Measurements from ENCODE around the gene SNRNP25. TPM values are rescaled to one million over a fixed set of nuclear protein-coding genes. Genes with fewer than 3 reads are reported as not detected.
"Not testable (repeated sequence)": the region's sequence is repeated elsewhere in the genome, so short reads cannot be mapped to it uniquely, and the experiment has no call there.

The SNRNP25 gene
- total and polyA plus RNA-seq, 9 of the 15 experiments (the other 6 are each of a cell fraction or from before 2014, with no cell fraction given), result 59.0 to 176 (median 108) TPM

GRCh38 chr16:38206-38605, 15.4 kb upstream of the SNRNP25 start:
- H3K9me1 ChIP-seq (ENCODE audit: control insufficient read depth, insufficient read depth, low read length); BruUV-seq (replicated peaks); H3K9me3 ChIP-seq (replicated peaks; ENCODE audit: control insufficient read depth, insufficient read depth, low read depth, low read length); H2AFZ ChIP-seq (ENCODE audit: low read depth, low read length); in situ Hi-C loops (cut with MboI); intact Hi-C loops (cut with micrococcal nuclease); H3K4me3 ChIP-seq; ATAC-seq; H3K27me3 ChIP-seq (ENCODE audit: control insufficient read depth in 2 of 2, insufficient read depth in 2 of 2, low read length in 2 of 2); H3K9ac ChIP-seq (ENCODE audit: insufficient read depth in 1 of 2, low read depth in 2 of 2, low read length in 2 of 2); H3K4me2 ChIP-seq (ENCODE audit: insufficient read depth, low read length); H3K27ac ChIP-seq (ENCODE audit: extremely low read depth, low read depth, low read length); CTCF ChIA-PET (ENCODE audit: low intra/inter-chr PET ratio); DNase-seq (ENCODE audit: extremely low read depth in 1 of 4, low spot score in 3 of 4); FAIRE-seq; H3K79me2 ChIP-seq (ENCODE audit: control insufficient read depth, insufficient read depth, low read length): not testable (repeated sequence)
- Histone ChIP-seq H4K20me1 (replicated peaks; ENCODE audit: control insufficient read depth, insufficient read depth, low read length) (peaks cover 17% of the 10 kb centered on the region), H3K36me3 (ENCODE audit: control insufficient read depth, insufficient read depth, low read length) (peaks cover 59% of the 10 kb centered on the region), H3K4me1 (replicated peaks in 1 of 2; ENCODE audit: control insufficient read depth in 2 of 2, insufficient read depth in 2 of 2, low read length in 2 of 2) (peaks cover 16 to 55% of the 10 kb centered on the region in 2 experiments)
- POLR2A ChIA-PET, result interaction anchor here (1.0 kb wide), 1 partner anchor 15 kb away, joined by 7 read pairs; the partner anchor contains the start of genes POLR3K and SNRNP25
- WGBS (ENCODE audit: insufficient coverage, low coverage, missing lambda C conversion rate), result 66% methylated on average over 10 of the region's 11 CpGs

- WGBS (ENCODE audit: insufficient coverage, low coverage, missing lambda C conversion rate), result 85% methylated on average over 13 of the region's 13 CpGs
- peak; percentile 23 for FAIRE-seq
- ATAC-seq, result no peak; the same call in 2 of the 3 replicates
- no TSS peak for BruUV-seq (replicated peaks)
- no peaks in the 10 kb centered on the region for H3K9me3 ChIP-seq (replicated peaks; ENCODE audit: control insufficient read depth, insufficient read depth, low read depth, low read length)
- POLR2A ChIA-PET, result interaction anchor here (0.6 to 1.0 kb wide), 4 partner anchors 9 to 69 kb away, joined by 3 to 7 read pairs (median 4); partner anchors contain the start of genes POLR3K and SNRNP25
- peak in 1 of 4 experiments; percentile 36 for DNase-seq (ENCODE audit: extremely low read depth in 1 of 4, low spot score in 3 of 4)
- H3K27ac ChIP-seq (ENCODE audit: extremely low read depth, low read depth, low read length), result no peak overlapping the region
- H3K9ac ChIP-seq (ENCODE audit: insufficient read depth in 1 of 2, low read depth in 2 of 2, low read length in 2 of 2), result peak overlapping the region in 1 of 2 experiments; percentile 81; a peak in 2 of 4 replicates
- peaks cover 21% of the 10 kb centered on the region for H4K20me1 ChIP-seq (replicated peaks; ENCODE audit: control insufficient read depth, insufficient read depth, low read length)
- no peak overlapping the region for H3K4me3 ChIP-seq
- H3K9me1 ChIP-seq (ENCODE audit: control insufficient read depth, insufficient read depth, low read length), result peaks cover 3% of the 10 kb centered on the region
- intact Hi-C loops (cut with micrococcal nuclease) (no loop called here), in situ Hi-C loops (cut with MboI) (no loop called here)
- H3K79me2 ChIP-seq (ENCODE audit: control insufficient read depth, insufficient read depth, low read length), result no peaks in the 10 kb centered on the region
- peaks cover 18 to 48% of the 10 kb centered on the region in 2 experiments for H3K4me1 ChIP-seq (replicated peaks in 1 of 2; ENCODE audit: control insufficient read depth in 2 of 2, insufficient read depth in 2 of 2, low read length in 2 of 2)
- H3K27me3 ChIP-seq (ENCODE audit: control insufficient read depth in 2 of 2, insufficient read depth in 2 of 2, low read length in 2 of 2), result no peaks in the 10 kb centered on the region
- peaks cover 64% of the 10 kb centered on the region for H3K36me3 ChIP-seq (ENCODE audit: control insufficient read depth, insufficient read depth, low read length)
- CTCF ChIA-PET (ENCODE audit: low intra/inter-chr PET ratio), result no interaction called here
- no peak overlapping the region for H2AFZ ChIP-seq (ENCODE audit: low read depth, low read length)
- no peak overlapping the region for H3K4me2 ChIP-seq (ENCODE audit: insufficient read depth, low read length)
- TF ChIP-seq C11orf30 (IDR thresholded peaks at IDR 0.05; ENCODE audit: low read depth), result no peak
- peak; percentile 61; the same call in 1 of the 2 replicates for TF ChIP-seq ZNF263 (CRISPR knock-in tag; IDR thresholded peaks at IDR 0.05; ENCODE audit: borderline replicate concordance)
- TF ChIP-seq ZBTB9 (CRISPR knock-in tag; IDR thresholded peaks at IDR 0.05), result no peak
- TF ChIP-seq PCBP1 (IDR thresholded peaks at IDR 0.05; ENCODE audit: low read depth, low read length, poor library complexity, severe bottlenecking), result no peak
- TF ChIP-seq ZNF239 (CRISPR knock-in tag; IDR thresholded peaks at IDR 0.05), result no peak
- TF ChIP-seq CSDE1 (IDR thresholded peaks at IDR 0.05), result no peak
- TF ChIP-seq RBFOX2 (IDR thresholded peaks at IDR 0.05; ENCODE audit: low read depth, low read length), result peak; percentile 35; the same call in 1 of the 2 replicates
- TF ChIP-seq ZNF277 (CRISPR knock-in tag; IDR thresholded peaks at IDR 0.05; ENCODE audit: borderline replicate concordance), result no peak
- TF ChIP-seq POLR2G (IDR thresholded peaks at IDR 0.05; ENCODE audit: low read depth, low read length), result peak; percentile 51; the same call in 1 of the 2 replicates
- no peak for TF ChIP-seq MTA1 (IDR thresholded peaks at IDR 0.05; ENCODE audit: borderline replicate concordance)
These were observed 14.4 kb upstream of the SNRNP25 start for GRCh38 chr16:38941-39892.
